Measurements from ENCODE around the gene UFL1.
"Not testable (repeated sequence)": the region's sequence is repeated elsewhere in the genome, so short reads cannot be mapped to it uniquely, and the experiment has no call there.

UFL1 gene

GRCh38 chr6:96537726-96538125, 16.1 kb downstream of the UFL1 start:
- DNase-seq (ENCODE audit: low read depth): peak; percentile 88
- H3K4me3 ChIP-seq (ENCODE audit: low read depth, low read length): no peak overlapping the region
- TF ChIP-seq, protein P1, sequence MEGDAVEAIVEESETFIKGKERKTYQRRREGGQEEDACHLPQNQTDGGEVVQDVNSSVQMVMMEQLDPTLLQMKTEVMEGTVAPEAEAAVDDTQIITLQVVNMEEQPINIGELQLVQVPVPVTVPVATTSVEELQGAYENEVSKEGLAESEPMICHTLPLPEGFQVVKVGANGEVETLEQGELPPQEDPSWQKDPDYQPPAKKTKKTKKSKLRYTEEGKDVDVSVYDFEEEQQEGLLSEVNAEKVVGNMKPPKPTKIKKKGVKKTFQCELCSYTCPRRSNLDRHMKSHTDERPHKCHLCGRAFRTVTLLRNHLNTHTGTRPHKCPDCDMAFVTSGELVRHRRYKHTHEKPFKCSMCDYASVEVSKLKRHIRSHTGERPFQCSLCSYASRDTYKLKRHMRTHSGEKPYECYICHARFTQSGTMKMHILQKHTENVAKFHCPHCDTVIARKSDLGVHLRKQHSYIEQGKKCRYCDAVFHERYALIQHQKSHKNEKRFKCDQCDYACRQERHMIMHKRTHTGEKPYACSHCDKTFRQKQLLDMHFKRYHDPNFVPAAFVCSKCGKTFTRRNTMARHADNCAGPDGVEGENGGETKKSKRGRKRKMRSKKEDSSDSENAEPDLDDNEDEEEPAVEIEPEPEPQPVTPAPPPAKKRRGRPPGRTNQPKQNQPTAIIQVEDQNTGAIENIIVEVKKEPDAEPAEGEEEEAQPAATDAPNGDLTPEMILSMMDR (IDR thresholded peaks at IDR 0.05; ENCODE audit: control insufficient read depth, extremely low read depth, insufficient read depth): no peak

DNA sequence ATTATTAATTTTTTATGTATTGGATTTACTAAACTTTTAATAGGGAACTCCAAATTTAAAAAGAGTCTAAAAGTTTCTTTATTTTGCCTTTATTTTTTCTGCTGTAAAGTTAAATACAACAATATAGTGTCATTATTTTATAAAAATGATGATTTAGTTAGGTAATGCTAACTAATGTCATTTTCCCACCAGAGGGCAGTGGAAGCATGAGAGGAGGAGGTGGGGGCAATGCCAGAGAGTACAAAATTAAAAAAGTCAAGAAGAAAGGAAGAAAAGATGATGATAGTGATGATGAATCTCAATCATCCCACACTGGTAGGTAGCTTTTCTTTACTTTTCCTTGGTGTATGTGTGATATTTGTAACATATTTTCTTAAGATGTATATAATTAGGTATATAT, 21.1 kb downstream of the UFL1 start:
- H3K4me3 ChIP-seq (ENCODE audit: low read depth, low read length): no peak overlapping the region
- TF ChIP-seq, protein P1 (IDR thresholded peaks at IDR 0.05; ENCODE audit: control insufficient read depth, extremely low read depth, insufficient read depth): peak; percentile 49
- no peak for DNase-seq (ENCODE audit: low read depth)

DNA sequence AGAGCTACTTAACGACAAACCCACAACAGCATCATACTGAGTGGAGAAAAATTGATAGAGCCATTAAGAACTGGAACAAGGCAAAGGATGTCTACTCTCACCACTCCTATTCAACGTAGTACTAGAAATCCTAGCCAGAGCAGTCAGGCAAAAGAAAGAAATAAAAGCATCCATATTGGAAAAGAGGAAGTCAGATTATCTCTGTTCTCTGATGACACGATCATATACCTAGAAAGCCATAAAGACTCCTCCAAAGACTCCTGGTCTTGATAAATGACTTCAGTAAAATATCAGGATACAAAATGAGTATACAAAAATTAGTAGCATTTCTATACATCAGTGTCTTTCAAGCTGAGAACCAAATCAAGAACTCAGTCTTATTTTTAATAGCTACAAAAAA, 24.3 kb downstream of the UFL1 start:
- no peak for DNase-seq (ENCODE audit: low read depth)

DNA sequence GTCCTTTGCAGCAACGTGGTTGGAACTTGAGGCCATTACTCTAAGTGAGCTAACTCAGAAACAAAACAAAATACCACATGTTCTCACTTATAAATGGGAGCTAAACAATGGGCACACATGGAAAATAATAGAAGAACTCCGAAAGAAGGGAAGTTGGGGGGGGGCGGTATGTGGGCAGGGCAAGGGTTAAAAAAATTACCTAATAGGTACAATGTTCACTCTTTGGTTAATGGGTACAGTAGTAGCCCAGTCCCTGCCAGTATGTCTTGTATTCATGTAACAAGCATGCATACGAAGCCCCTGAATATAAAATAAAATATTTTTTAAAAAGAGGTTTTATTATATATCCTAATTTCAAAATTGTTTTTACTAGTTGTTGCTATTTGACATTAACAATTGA, 26.0 kb downstream of the UFL1 start:
- H3K4me3 ChIP-seq (ENCODE audit: low read depth, low read length): no peak overlapping the region
- no peak for DNase-seq (ENCODE audit: low read depth)
- TF ChIP-seq, protein P1 (IDR thresholded peaks at IDR 0.05; ENCODE audit: control insufficient read depth, extremely low read depth, insufficient read depth): no peak

More for the DNA sequence above, 24.3 kb downstream of the UFL1 start:
- H3K4me3 ChIP-seq (ENCODE audit: low read depth, low read length): no peak overlapping the region
- TF ChIP-seq, protein P1 (IDR thresholded peaks at IDR 0.05; ENCODE audit: control insufficient read depth, extremely low read depth, insufficient read depth): no peak

DNA sequence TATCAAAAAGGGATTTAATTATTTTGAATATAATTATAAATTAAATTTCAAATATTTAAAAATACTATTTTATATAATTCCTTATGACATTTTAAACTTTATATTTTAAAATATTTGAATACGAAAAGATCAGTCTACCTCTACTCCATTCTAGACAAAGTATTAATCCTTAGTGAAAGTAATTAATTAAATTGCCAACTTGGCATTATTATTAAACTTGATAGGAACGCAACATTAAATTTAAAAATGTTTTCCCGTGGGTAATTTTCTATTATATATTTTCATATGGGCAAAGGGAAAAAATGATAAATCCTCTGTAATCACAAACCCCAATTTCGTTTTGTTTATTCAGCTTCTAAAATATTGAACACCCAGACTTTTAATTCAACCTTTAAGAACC, 33.0 kb downstream of the UFL1 start:
- H3K4me3 ChIP-seq (ENCODE audit: low read depth, low read length): no peak overlapping the region
- TF ChIP-seq, protein P1 (IDR thresholded peaks at IDR 0.05; ENCODE audit: control insufficient read depth, extremely low read depth, insufficient read depth): no peak
- no peak for DNase-seq (ENCODE audit: low read depth)

GRCh38 chr6:96559740-96560139, 38.1 kb downstream of the UFL1 start:
- not testable (repeated sequence) for H3K4me3 ChIP-seq (ENCODE audit: low read depth, low read length); DNase-seq (ENCODE audit: low read depth)

DNA sequence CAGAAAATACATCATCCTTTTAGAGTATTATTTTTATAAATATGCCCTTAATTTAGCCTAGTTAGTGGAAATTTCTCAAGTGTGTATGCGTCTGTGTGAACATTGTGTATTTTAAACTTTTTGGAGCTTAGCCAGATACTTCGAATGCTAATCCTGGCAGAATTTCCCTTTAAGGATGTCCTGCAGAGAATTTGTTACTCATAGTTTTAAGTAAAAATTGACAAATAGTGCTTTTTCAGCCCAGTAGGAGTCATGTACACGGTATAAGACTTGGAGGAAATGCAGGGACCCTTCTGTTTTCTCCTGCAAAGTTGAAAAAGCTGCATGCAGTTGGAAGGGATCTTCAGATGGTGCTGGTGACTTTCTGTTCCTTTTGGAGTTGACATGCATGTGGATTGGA, 41.3 kb downstream of the UFL1 start, which contains the start of gene FHL5:
Gene FHL5 (plus strand): TSS at position 243 of the 400 bp plus-strand sequence. CDS start 40,486 bp downstream, outside the sequence.
- no peak for DNase-seq (ENCODE audit: low read depth)
- no peak within 1 kb of the TSS for H3K4me3 ChIP-seq (ENCODE audit: low read depth, low read length)
- TF ChIP-seq, protein P1 (IDR thresholded peaks at IDR 0.05; ENCODE audit: control insufficient read depth, extremely low read depth, insufficient read depth): no peak
